ENCODE results near the gene CISH.

CISH gene

DNA sequence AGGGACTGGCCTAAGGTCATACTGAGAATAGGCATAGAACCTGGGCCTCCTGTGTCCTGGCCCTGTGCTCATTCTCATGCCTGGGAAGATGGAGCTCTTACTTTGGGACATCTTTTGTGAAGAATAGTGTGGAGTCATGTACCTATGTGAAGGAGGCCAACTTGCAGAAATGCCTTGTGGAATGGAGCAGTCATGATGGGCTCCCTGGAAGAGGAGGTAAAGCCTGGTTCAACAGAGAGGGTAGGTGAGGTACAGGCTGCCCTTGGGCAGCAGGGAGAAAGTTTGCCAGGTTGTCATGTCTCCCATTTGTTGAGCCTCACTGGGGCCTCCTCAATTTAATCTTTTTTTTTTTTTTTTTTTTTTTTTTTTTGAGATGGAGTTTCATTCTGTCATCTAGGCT lies 23.5 kb upstream of the CISH start:
- FAIRE-seq = no peak

DNA sequence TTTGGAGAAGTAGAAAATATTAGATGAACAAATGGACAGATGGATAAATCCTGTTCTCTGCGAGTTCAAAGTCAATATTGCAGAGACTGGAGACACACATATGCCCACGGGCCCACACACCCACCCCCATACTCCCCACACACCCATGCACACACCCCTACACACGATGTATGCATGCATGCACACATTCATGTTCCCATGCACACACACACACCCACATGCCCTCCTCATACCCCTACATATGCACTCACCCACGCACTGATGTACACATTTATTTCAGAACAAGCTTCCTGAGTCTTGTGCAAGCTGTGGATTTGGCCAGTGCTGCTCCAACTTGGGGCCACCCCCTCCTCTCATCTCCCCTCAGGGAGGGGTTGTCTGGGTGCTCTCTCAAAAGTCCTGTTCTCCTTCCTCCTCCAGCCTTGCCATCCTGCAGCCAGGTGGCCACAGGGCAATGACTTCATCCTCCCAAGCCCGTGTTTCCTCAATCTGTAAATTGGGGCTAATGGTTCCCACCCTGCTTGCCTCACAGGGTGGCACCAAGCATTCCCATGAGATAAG lies 21.7 kb upstream of the CISH start:
- no peak for FAIRE-seq

DNA sequence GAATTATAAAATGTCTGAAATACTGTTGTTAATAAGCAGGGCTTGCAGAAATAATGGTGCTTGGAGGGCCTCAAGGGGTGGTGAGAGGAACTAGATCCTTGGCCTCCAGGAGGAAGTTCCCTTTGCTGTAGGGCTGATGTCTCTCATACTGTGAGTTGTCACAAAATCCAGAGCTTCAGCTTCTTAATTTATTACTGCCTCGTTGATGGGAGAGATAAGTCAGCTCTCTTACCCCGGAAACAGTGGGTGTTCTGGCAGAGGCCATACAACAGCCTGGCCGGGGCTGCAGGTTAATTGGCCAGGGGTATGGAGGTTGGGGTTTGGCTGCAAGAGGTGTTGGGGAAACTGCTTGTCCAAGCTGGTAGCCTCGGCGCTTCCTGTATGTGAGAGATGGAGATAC lies 20.9 kb upstream of the CISH start:
- no peak for FAIRE-seq

DNA sequence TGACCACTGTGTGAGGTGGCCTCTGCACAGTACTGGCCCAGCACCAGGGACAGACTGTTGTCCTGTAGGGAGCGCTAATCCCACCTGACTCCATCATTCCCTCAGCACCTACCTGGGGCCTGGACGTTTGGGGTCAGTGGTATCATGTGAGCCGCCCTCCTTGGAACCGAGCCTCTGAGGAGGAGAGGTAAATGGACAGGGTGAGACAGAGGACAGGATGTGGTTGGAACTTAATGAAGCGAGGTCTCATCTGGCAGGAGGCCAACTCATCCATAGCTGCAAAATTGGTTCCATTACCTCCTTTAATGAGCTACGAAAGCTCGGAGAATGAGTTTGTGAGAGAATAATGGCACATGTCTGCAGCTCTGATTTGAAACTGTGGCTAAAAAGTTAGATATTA lies 19.3 kb upstream of the CISH start:
- FAIRE-seq = no peak

DNA sequence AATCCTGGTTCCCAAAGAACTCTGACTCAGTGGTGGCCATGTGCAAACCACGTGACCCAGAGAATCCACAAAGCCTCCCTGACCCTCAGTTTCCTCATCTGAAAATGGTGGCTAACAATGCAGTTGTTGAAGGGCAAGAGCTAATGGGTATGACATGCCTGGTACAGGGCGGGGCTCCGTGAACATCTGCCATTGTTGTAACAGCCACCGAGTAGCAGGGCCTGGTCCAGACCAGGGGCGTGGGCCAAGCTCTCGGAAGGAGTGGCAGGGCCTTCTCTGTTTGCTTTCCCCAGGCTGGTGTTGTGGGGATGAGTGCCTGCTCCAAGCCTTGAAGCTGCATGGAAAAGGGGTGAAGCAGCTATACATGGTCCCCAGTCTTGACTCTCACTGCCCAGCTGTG lies 18.8 kb upstream of the CISH start:
- no peak for FAIRE-seq

DNA sequence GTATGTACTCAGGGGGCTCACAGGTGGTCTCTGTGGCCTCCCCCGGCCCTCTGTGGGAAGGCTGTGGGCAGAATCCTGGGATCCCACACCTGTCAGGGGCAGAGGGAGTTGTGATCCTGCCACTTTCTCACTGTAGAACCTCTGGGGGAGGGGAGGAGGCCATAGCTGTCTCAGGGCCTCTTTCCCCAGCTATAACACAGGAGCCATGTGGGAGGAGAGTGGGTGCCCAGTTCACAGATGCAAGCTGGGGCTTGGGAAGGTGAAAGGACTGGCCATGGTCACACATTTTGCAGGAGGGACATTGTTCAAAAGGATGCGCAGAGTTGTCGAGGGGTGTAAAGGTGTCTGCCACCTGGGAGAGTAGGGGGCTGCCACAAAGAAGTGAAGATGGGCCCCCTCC lies 17.0 kb upstream of the CISH start:
- FAIRE-seq = no peak

DNA sequence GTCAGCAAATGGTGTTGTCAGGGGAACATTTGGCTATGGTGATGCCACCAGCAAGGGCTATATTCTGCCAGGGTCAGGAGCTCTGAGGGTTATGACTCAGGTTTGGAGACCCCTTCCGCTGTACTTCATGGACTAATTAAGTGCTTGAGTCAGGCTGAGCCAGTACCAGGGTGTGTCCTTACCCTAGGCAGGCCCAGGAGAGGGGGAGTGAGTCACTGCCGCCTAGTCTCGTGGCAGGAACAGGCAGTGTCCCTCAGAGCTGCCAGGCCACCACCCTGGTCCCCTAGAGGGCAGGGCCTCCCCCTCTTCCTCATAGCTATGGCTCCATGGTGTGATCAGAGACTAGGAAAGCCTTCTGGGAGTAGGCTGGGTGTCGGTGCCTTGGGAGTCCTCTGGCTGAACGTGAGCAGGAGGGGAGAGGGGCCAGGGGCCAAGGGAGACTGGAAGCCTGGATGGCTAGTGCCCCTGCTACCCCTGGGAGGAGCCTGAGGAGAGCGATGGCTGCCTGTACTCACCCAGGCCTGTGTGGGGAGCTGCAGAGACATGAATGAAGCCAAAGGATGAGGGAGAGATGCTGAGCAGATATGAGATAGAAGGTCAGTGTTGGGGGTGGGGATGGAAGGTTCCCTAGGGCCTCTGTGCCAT lies 16.0 kb upstream of the CISH start:
- no peak for FAIRE-seq

DNA sequence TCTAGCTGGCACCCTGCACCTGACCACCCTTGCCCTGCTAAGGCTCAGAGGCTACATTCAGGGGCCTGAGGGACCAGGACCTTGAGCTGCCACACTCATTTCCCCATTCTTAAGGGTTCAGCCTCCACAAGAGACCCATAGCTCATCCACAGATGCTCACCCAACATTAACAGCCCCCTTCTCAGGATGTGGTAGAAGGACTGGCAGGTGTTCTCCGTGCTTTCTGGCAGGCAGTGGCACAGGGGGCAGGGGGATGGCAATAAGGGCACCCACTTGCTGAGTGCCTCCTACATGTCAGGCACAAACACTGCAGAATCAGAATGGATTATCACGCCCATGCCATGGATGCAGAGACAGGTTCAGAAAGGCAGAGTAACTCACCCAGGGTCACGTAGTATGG lies 14.8 kb upstream of the CISH start:
- no peak for FAIRE-seq

DNA sequence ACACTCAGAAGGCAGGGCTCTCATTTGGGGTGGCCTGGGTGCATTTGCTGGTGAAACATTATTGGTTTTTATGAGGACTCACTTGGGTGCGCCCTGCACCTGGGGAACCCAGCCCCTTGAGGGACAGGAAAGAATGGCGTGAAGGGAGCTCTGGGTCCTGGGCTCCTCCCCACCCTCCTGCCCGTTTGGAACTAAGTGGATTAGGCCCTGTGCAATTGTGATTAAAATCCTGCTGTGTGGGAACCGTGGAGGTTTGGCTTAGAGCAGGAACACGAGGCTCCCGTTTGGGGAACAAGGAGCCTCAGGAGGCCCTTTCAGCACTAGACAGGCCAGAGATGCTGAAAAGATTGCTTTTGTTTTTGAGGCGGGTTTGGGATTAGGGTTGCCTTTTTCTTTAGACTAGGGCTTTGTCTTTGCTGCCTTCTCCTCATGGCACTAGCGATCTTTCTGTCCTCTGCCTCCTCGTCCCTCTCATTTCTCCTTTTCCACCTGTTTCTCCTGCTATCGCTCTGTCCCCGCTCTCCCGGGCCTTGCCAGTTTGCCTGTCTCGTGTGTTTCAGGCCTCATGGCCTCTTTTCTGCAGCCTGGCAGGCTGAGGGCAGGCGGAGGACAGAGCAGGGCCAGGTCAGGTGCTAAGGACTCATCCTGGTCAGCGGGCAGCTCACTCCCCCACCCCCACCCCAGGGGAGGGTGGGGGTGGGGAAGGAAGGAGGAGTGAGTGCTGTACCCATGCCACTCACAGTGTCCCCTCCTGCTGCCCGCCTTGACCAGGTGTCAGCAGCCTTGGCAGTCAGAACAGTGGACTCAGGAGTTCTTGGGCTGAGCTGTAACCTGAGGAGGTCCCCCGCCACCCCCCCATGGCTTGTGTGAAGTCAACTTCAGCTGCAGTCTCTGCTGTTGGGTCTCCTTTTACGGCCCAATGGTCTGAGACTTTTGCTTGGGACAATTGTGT lies 13.9 kb upstream of the CISH start:
- FAIRE-seq = no peak

DNA sequence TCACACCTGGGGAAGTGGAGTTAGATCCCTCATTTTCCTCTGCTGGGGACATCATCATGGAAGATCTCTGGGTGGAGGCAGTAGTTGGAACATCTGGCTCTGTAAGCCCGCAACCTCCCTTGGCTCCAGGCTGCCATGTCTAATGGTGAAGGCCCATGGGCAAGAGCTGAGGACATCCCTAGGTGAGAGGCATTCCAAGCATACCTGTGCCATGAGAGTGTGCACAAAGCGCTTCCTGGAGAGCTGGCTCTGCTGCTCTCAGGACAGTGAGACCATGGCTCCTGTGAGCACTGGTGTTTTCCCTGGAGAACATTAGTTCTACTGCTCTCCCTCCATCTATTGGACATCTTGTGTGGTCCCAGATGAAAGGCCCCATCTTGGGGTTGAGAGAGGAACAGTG lies 13.1 kb upstream of the CISH start:
- FAIRE-seq = no peak

DNA sequence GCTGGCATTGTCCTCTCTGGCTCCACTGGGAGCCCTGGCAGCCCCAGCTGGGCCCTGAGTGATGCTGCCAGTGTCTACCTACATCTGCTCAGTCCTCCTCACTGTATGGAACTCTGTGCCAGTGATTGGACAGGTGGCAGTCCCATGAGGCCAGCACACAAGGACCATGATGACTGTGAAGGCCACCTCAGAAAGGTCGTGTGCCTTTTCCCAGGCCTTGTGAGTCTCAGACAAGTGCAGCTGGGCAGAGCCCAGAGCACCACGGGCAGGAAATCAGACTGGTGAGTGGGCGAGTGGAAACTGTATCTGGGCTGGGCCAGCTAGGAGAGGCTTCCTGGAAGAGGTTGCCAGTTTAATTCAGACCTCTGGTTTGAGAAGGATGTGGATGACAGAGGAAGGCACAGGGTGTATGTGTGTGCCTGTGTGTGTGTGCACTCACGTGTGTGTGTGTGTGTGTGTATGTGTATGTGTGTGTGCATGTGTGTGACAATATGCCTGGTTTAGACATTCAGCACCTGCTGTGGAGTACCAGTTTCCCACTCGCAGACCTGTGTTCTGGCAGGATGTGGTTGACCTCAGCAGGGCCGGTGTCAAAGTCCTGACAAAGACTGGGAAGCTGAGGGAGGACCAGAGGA lies 12.4 kb upstream of the CISH start:
- no peak for FAIRE-seq

DNA sequence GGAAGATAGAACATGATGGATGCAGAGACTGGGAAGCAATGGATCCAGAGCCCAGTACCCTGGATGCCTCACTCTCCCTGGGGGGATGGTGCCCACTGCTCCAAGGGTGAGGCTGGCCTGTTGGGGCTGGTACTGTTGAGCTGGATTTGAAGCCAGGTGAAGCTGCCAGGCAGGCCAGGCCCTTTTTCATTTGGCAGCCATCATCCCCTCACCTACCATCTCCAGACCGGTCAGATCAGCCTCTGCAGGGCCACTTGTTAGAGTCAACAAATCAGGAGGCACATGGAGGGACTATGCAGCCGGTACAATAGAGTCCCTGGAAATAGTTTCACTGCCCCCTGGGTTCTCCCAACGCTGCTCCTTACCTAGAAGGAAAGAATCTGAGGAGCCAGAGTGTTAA lies 11.3 kb upstream of the CISH start:
- FAIRE-seq = no peak

DNA sequence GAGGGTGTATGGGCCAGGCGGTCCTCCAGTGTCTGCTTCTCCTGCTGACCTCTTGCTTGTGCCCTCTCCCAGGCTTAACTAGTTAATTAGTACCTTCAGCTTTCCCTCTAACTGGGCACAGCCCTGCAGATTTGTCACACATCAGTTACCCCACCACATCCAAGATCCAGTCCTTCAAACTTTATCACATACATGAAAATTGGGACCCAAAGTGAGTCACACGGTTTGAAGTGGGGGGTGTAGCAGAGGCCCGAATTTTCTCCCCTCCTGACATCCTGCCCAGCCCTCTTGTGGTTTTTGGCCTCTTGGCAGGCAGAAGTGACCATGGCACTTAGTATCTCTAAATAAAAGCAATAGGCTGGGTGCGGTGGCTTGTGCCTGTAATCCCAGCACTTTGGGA lies 9.2 kb upstream of the CISH start:
- FAIRE-seq = no peak

DNA sequence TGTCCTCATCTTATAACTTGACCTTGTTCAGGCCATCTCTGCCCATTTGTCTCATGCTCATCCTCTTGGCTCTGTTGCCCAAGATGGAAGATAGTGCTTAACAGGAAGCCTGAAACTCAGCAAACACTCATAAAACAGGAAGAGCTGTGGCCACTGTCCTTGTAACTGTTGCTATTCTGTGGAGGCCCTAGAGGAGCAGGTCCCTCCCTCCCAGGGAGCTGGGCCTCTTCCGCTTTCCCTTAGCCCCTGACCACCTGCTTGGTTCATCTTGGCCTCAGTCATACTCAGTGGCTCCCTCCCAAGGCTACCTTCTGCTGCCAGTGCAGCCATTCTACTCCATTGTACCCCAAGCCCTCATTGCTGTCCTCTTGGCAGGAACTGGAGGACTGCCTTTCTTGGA lies 8.8 kb upstream of the CISH start:
- no peak for FAIRE-seq

DNA sequence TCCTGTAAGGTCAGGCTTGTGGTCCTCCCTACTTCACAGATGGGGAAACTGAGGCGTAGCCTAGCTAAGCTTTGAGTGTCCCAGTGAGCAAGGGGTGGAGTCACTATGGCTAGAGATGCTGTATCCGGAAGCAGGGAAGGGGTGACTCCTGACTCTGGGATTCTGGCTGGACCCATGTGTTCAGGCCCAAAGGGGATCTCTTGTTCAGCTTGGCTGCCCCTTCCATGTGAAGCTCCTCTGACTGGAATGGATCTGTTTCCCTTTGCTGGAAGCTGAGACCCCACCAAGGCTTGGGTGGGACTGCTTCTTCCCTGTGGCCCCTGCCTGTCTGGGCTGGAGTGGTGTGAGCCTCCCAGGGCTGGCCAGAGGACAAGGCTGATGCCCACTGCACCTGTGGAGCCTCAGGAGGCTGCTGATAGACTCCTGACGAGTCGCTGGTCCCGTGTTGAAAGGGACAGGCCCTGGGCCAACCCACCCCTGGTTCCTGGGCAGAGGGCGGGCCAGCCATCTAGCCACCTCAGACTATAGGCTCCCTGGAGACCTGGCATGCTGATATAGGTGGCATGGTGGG lies 6.4 kb upstream of the CISH start:
- no peak for FAIRE-seq

DNA sequence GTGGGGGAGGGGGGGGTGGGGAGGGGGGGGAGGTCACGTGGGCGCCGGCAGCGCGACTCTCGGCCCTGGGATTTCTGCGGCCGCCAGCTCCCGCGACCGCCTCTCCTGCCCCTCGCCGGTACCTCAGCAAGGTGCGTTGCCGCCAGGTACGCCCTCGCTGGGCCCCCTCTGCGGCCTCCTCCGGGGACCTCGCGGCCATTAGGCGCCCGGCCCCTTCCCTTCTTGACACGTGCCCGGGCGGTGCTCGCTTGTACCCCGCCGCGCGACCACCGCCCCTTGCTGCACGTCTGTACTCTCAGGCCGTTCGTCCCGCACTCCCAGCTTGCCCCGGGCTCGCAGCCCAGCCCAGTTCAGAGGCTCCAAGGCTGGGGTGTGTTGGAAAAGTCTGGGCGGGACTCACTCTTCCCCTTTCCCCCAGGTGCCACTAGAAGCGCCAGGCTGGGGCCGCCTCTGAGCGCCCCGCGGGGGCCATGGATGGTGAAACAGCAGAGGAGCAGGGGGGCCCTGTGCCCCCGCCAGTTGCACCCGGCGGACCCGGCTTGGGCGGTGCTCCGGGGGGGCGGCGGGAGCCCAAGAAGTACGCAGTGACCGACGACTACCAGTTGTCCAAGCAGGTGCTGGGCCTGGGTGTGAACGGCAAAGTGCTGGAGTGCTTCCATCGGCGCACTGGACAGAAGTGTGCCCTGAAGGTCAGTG lies 5.7 kb upstream of the CISH start, which contains the start of gene MAPKAPK3:
TSS of gene MAPKAPK3 (plus strand) at position 56 of the 696 bp plus-strand sequence. CDS start at position 471, 415 bp downstream.
- FAIRE-seq = no peak

DNA sequence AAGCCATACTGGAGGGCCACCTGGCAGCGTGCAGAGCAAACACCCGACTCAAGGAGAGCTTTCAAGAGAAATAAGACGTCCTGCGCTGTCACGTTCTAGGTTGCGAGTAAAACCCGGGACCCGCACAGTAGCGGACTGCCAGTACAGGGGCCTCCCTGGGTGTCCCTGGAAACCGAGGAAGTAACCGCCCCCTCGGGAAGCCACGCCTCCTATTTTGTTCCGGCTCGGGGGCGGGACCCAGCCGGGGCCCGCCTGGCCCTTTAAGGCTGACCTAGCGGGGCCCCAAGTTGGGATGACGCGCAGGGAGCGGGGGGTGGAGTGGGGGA lies 5.2 kb upstream of the CISH start:
- no peak for FAIRE-seq

DNA sequence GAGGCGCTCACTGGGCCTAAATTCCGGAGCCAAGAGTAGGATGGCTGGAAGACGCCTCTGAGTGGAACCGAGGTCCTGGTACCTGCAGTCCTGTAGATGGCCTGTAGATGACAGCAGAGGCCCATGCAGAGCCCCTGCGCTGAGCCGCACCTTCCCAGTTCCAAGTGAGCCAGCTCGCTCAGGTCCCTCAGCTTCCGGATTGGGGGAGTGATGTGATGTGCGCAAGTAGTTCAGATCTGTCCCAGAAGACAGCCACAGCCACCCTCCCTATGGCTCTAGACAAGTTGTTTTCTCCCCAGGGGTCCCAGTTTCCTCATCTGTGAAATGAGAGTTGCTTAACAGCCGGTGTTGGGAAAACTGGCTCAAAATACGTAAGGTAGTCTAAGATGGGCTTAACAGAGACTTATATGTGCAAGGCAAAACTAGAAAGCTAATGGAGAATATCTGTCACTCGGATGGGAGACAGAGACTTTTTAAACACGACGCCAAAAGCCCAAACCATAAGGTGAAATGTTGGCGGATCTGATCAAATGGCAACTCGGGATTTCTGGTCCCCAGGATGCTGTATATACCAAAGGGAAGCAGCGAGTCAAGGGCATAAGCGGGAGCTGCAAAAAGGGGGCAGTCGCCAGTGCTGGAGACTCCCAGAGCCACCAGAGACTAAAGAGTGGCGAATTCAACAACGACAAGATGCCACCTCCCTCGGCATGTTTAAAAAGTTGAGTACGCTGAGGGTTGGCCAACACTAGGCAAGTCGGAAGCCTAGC lies 4.6 kb upstream of the CISH start:
- FAIRE-seq = no peak

DNA sequence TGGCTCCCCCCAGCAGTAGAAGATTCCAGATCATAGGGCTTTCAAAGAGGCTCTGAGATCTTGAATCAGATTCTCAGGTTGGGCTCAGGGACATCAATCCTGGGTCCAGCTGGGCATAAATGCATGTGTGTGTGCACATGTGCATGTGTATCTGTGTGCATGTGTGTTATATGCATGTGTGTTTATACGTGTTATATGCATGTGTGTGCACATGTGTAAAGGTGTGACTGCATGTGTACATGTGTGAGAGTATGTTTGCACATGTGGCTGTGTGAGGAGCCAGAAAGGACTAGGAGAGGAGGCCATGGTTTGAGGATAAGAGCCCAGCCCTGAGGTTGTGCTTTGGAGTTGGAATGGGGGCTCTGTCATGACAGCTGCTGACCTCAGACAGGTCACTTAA lies 3.6 kb upstream of the CISH start:
- FAIRE-seq = no peak

DNA sequence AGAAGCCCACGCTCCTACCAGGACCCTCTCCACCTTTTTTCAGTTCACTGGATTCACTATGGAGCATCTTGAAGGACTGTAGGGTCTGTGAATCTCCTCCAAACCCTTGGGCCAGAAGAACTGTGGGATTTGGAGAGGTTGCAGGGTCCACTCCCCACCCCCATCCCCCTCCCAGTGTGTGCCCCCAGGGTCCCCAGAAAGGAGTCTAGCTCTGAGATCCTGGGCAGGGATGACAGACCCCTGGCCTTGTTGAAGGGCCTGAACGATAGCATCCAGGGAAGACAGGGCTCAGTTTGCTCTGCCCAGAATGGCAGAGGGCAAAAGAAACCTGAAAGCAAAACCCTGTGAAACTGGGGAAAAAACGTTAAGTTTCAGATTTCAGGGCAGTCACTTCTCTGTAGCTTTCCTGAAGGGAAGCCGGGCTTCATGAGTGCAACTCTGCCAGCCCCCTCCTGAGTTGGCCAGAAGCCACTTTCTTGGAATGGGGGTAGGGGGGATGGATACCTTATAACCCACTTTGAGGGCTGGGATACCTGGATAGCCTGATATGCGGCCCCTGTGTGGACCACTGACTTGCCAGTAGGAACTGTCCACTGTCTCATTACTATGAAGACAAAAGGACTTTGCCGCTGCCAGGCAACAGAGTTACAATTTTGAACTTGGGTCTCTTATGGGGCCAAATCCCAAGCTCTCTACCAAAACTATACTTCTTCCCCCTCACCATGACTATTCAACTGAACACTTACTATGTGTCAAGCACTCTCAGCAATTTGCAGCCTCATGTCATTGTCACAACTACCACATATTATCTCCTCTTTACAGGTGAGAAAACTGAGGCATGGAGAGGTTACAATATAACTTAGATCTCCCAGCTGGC lies 1.6 kb upstream of the CISH start:
- no peak for FAIRE-seq
